Testis (tissue), 3 donors: ENCODE measurements around the gene ARMC3. TPM values are rescaled to one million over a fixed set of nuclear protein-coding genes. Genes with fewer than 3 reads are reported as not detected.

Experiments
- DNase-seq: peaks from one replicate; pipeline ENCODE4 v3.0.0-alpha.2; 2019
- H3K27ac ChIP-seq, 2 donors: fragments of 200-600 bp; sonication (generic); one replicate each; pipeline ENCODE4 v1.5.1; 2019
- H3K27me3 ChIP-seq: fragments of 200-600 bp; sonication (generic); one replicate; pipeline ENCODE4 v1.5.1; 2019
- H3K36me3 ChIP-seq: fragments of 200-600 bp; sonication (generic); one replicate; pipeline ENCODE4 v1.5.1; 2017; ENCODE audit warnings: low read depth; ENCODE audit errors: missing control alignments
- H3K4me1 ChIP-seq: fragments of 200-600 bp; sonication (generic); one replicate; pipeline ENCODE4 v1.5.1; 2019
- H3K4me3 ChIP-seq, 2 donors: fragments of 200-600 bp; sonication (generic); one replicate each; pipeline ENCODE4 v1.5.1; 2017 to 2019
- H3K9me3 ChIP-seq: fragments of 200-600 bp; sonication (generic); one replicate; pipeline ENCODE4 v1.5.1; 2017
- POLR2A ChIP-seq: fragments of 450-650 bp; IDR thresholded peaks from one replicate; pipeline ENCODE4 v1.6.1; 2017; ENCODE audit warnings: antibody characterized with exemption, mild to moderate bottlenecking, moderate library complexity
- WGBS, 2 donors: methylation state at CpG; one replicate each; pipeline ENCODE4 v1.1.5; 2018; 5-methylcytosine and 5-hydroxymethylcytosine counted together
- intact Hi-C: fragments of 100-400 bp; cut with DNase I; formaldehyde crosslinking; loops from one replicate; pipeline ENCODE4 v1.15.1; 2023; ENCODE audit warnings: low total_unique reads
- polyA plus RNA-seq: library from polyadenylated mRNA; stranded (reverse); fragments of 350-450 nt; fragmentation: Illumina TruSeq; extraction: RNeasy Lipid Tissue Mini Kit (QIAGEN cat#74804); gene quantifications from one replicate; pipeline ENCODE4 v1.2.3, GENCODE V29; 2014; ENCODE audit warnings: low read depth, low replicate concordance; ENCODE audit not compliant: insufficient read depth
- total RNA-seq, 2 donors: library from RNA; depleted of rRNA; stranded (reverse); fragments of >200 nt; gene quantifications; one replicate each; pipeline ENCODE4 v1.2.3, GENCODE V29; 2016
- TF ChIP-seq, protein P1 (sequence below), 3 experiments: fragments of 450-650 bp in 2 of 3; fragments of 200-600 bp in 1 of 3; sonication (generic) in 1 of 3; IDR thresholded peaks; one replicate each; pipeline ENCODE4 v1.5.1; 2016 to 2019; ENCODE audit warnings: antibody characterized with exemption in 3 of 3, mild to moderate bottlenecking in 2 of 3, moderate library complexity in 1 of 3

Gene ARMC3
- total and polyA plus RNA-seq, 3 donors from 2014 or later = 20.3 to 63.9 (median 39.2) TPM

GRCh38 chr10:22986771-22987542 is 59.1 kb downstream of the ARMC3 start:
- 40 to 52% methylated on average over 2 of the region's 2 CpGs for WGBS, 2 donors
- Histone ChIP-seq H3K4me1 (no peaks in the 10 kb centered on the region), H3K27ac (no peak overlapping the region), H3K4me3 (no peak overlapping the region), H3K27me3 (no peaks in the 10 kb centered on the region), H3K36me3 (no peaks in the 10 kb centered on the region), H3K9me3 (no peaks in the 10 kb centered on the region)
- TF ChIP-seq POLR2A = no peak
- TF ChIP-seq, protein P1, sequence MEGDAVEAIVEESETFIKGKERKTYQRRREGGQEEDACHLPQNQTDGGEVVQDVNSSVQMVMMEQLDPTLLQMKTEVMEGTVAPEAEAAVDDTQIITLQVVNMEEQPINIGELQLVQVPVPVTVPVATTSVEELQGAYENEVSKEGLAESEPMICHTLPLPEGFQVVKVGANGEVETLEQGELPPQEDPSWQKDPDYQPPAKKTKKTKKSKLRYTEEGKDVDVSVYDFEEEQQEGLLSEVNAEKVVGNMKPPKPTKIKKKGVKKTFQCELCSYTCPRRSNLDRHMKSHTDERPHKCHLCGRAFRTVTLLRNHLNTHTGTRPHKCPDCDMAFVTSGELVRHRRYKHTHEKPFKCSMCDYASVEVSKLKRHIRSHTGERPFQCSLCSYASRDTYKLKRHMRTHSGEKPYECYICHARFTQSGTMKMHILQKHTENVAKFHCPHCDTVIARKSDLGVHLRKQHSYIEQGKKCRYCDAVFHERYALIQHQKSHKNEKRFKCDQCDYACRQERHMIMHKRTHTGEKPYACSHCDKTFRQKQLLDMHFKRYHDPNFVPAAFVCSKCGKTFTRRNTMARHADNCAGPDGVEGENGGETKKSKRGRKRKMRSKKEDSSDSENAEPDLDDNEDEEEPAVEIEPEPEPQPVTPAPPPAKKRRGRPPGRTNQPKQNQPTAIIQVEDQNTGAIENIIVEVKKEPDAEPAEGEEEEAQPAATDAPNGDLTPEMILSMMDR (IDR thresholded peaks at IDR 0.05) = peak in 2 of 3 experiments; percentile 1 to 18
- DNase-seq = no peak
- intact Hi-C loops = loop anchor here (10.0 kb wide), 1 partner anchor 982 kb away; the partner anchor contains the start of gene DNAJC1

DNA sequence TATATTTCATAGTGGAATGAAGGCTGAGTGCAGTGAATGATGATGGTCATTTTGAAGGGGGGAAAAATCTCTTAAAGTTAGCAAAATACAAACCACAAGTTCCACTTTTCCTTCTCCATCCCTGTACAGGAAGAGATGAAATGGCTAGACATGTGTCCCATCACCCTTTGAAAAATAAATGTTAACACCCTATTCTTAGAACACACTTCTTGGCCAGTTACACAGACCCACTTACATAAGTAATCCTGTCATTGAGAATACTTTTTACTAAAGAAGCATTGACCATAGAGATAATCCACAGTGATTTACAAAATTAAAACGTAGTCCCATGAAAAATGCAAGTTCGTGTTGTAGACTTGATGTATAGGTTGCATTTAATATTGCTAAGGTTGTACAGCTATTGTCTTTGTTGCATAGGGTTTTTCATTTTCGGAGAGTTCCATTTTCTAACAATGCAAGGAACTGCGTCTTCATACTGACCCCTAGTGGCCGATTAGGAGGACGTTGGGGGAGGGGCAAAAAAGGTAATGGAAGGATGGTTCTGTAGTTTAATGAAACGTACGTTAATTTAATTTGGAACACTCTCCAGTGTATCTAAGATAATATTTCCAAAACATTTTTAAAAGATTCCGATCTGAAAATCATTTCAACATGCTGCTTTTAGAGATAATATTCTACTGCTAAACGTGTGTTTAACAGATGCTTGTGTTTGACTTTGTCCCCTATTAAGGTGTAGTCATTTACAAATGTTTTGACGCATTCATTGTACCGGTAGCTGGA is 60.9 kb downstream of the ARMC3 start:
- H3K27ac ChIP-seq = no peak overlapping the region
- TF ChIP-seq POLR2A = no peak
- TF ChIP-seq, protein P1 (IDR thresholded peaks at IDR 0.05) = peak; percentile 90 to 93 (median 91)
- H3K9me3 ChIP-seq = no peaks in the 10 kb centered on the region
- intact Hi-C loops = loop anchor here (10.0 kb wide), 1 partner anchor 984 kb away; the partner anchor contains the start of gene DNAJC1
- no peak overlapping the region for H3K4me3 ChIP-seq
- H3K27me3 ChIP-seq = no peaks in the 10 kb centered on the region
- H3K4me1 ChIP-seq = no peaks in the 10 kb centered on the region
- peak; percentile 69 for DNase-seq
- H3K36me3 ChIP-seq = no peaks in the 10 kb centered on the region
- 6 to 7% methylated on average over 12 of the region's 12 CpGs for WGBS, 2 donors

- no peak overlapping the region for H3K4me3 ChIP-seq
- H3K4me1 ChIP-seq = no peaks in the 10 kb centered on the region
- no peak for DNase-seq
- H3K9me3 ChIP-seq = no peaks in the 10 kb centered on the region
- 80 to 91% methylated on average over 4 of the region's 4 CpGs for WGBS, 2 donors
- no peaks in the 10 kb centered on the region for H3K27me3 ChIP-seq
- no peaks in the 10 kb centered on the region for H3K36me3 ChIP-seq
- intact Hi-C loops = no loop called here
- no peak overlapping the region for H3K27ac ChIP-seq
- TF ChIP-seq, protein P1 (IDR thresholded peaks at IDR 0.05) = no peak
- TF ChIP-seq POLR2A = no peak
Measured at GRCh38 chr10:22990443-22990842, 62.6 kb downstream of the ARMC3 start.

DNA sequence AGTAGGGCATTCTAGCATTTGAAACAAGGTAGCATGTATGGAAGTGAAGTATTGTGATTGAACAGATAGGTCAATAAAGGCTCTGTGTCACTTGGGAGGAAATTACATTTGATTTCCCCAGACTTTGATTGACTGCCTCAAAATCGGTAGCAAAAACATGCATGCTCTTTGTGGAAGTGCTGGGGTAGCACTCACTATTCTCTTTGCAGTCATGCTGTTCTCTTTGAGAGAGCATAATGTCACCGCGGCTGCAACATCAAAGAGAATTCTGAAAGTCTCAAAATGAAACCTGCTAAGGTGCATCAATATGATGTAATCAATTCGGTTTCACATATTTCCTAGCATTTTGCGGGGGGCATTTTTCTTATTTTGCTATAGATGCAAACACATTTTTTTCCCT is 64.2 kb downstream of the ARMC3 start:
- WGBS, 2 donors = 67 to 75% methylated on average over 5 of the region's 5 CpGs
- no peaks in the 10 kb centered on the region for H3K36me3 ChIP-seq
- no peak overlapping the region for H3K4me3 ChIP-seq
- intact Hi-C loops = no loop called here
- no peak overlapping the region for H3K27ac ChIP-seq
- no peaks in the 10 kb centered on the region for H3K4me1 ChIP-seq
- DNase-seq = no peak
- no peaks in the 10 kb centered on the region for H3K9me3 ChIP-seq
- no peaks in the 10 kb centered on the region for H3K27me3 ChIP-seq
- TF ChIP-seq, protein P1 (IDR thresholded peaks at IDR 0.05) = no peak
- no peak for TF ChIP-seq POLR2A
